Measurements from ENCODE around the gene SNAP23.
A peak's percentile ranks its signal among the peaks of the same experiment; 100 is the strongest.

Gene SNAP23

GRCh38 chr15:42577514-42578031, 82.1 kb downstream of the SNAP23 start:
- no peak overlapping the region for H3K4me3 Mint-ChIP-seq

GRCh38 chr15:42578984-42579537, 83.6 kb downstream of the SNAP23 start:
- Mint-ChIP-seq H3K27me3 (no peaks in the 10 kb centered on the region), H3K9me3 (no peaks in the 10 kb centered on the region), H3K27ac (no peak overlapping the region), H3K4me3 (no peak overlapping the region), H3K4me1 (peaks cover 67% of the 10 kb centered on the region)
- ATAC-seq (no peak), DNase-seq (no peak)

More at GRCh38 chr15:42577514-42578031, 82.1 kb downstream of the SNAP23 start:
- ATAC-seq (no peak), DNase-seq (no peak)
- H3K27ac Mint-ChIP-seq: no peak overlapping the region
- no peaks in the 10 kb centered on the region for H3K27me3 Mint-ChIP-seq
- H3K9me3 Mint-ChIP-seq: no peaks in the 10 kb centered on the region
- H3K4me1 Mint-ChIP-seq: peaks cover 59% of the 10 kb centered on the region

GRCh38 chr15:42581272-42581730, 85.9 kb downstream of the SNAP23 start:
- peak; percentile 99 for ATAC-seq
- no peaks in the 10 kb centered on the region for H3K9me3 Mint-ChIP-seq
- peaks cover 55% of the 10 kb centered on the region for H3K4me1 Mint-ChIP-seq
- H3K27me3 Mint-ChIP-seq: no peaks in the 10 kb centered on the region
- peak overlapping the region; percentile 82 to 83 for H3K4me3 Mint-ChIP-seq
- peak; percentile 75 to 79 for DNase-seq
- H3K27ac Mint-ChIP-seq: peak overlapping the region in 1 of 2 donors; percentile 14

Measured in stimulated activated naive CD8-positive, alpha-beta T cell treated with anti-CD3 and anti-CD28 coated beads, Interleukin-15, amount 100 ng/mL, for 72 hours (primary cell).